Hepatocyte (in vitro differentiated cells): Measurements from ENCODE around the gene GAGE10. TPM values are rescaled to one million over a fixed set of nuclear protein-coding genes. Genes with fewer than 3 reads are reported as not detected.
"Not testable (repeated sequence)": the region's sequence is repeated elsewhere in the genome, so short reads cannot be mapped to it uniquely, and the experiment has no call there.

Source experiments
- DNase-seq: peaks from one replicate; pipeline ENCODE4 v3.0.0-alpha.2; 2016; ENCODE audit warnings: low spot score
- H2AFZ ChIP-seq: fragments of 200-600 bp; sonication (generic); 2 replicates; pipeline ENCODE4 v1.6.0; 2016; ENCODE audit warnings: antibody characterized with exemption, mild to moderate bottlenecking
- H3K27ac ChIP-seq: fragments of 200-600 bp; sonication (generic); 2 replicates; pipeline ENCODE4 v1.5.1; 2016; ENCODE audit warnings: mild to moderate bottlenecking
- H3K27me3 ChIP-seq: fragments of 200-600 bp; sonication (generic); 2 replicates; pipeline ENCODE4 v1.6.1; 2016
- H3K36me3 ChIP-seq: fragments of 200-600 bp; sonication (generic); replicated peaks from 2 replicates; pipeline ENCODE4 v1.5.1; 2016; ENCODE audit warnings: low read depth; ENCODE audit not compliant: insufficient read depth
- H3K4me1 ChIP-seq: fragments of 200-600 bp; sonication (generic); 2 replicates; pipeline ENCODE4 v1.5.1; 2016; ENCODE audit warnings: mild to moderate bottlenecking, moderate library complexity; ENCODE audit not compliant: insufficient read depth
- H3K4me2 ChIP-seq: fragments of 200-600 bp; sonication (generic); 2 replicates; pipeline ENCODE4 v1.6.0; 2016
- H3K4me3 ChIP-seq: fragments of 200-600 bp; sonication (generic); 2 replicates; pipeline ENCODE4 v1.5.1; 2016; ENCODE audit warnings: mild to moderate bottlenecking
- H3K79me2 ChIP-seq: fragments of 200-600 bp; sonication (generic); 2 replicates; pipeline ENCODE4 v1.6.0; 2017; ENCODE audit warnings: mild to moderate bottlenecking
- H3K9me2 ChIP-seq: fragments of 200-600 bp; sonication (generic); replicated peaks from 2 replicates; pipeline ENCODE4 v1.6.0; 2017; ENCODE audit warnings: mild to moderate bottlenecking; ENCODE audit not compliant: insufficient read depth
- H3K9me3 ChIP-seq: fragments of 200-600 bp; sonication (generic); 2 replicates; pipeline ENCODE4 v1.5.1; 2016; ENCODE audit warnings: low read depth, mild to moderate bottlenecking
- H4K20me1 ChIP-seq: fragments of 200-600 bp; sonication (generic); 2 replicates; pipeline ENCODE4 v1.6.0; 2016; ENCODE audit warnings: mild to moderate bottlenecking; ENCODE audit not compliant: insufficient read depth, poor library complexity, severe bottlenecking
- EZH2 ChIP-seq: fragments of 200-600 bp; sonication (generic); IDR thresholded peaks from 2 replicates; pipeline ENCODE4 v1.6.1; 2016; ENCODE audit warnings: antibody characterized with exemption, mild to moderate bottlenecking, borderline replicate concordance
- EZH2phosphoT487 ChIP-seq: fragments of 200-600 bp; sonication (generic); IDR thresholded peaks from one replicate; pipeline ENCODE4 v1.6.1; 2018; ENCODE audit warnings: antibody characterized with exemption, mild to moderate bottlenecking, low read depth, moderate library complexity; ENCODE audit not compliant: unreplicated experiment, severe bottlenecking
- WGBS: methylation state at CpG from one replicate; pipeline ENCODE4 v1.1.6; 2016; ENCODE audit warnings: low lambda C conversion rate; ENCODE audit errors: missing lambda C conversion rate; 5-methylcytosine and 5-hydroxymethylcytosine counted together
- polyA plus RNA-seq: library from polyadenylated mRNA; unstranded; fragments of >200 nt; fragmentation: Nextera tagmentation; extraction: Ambion mirVana; gene quantifications from 2 replicates; pipeline ENCODE4 v1.2.1, GENCODE V29; 2016
- total RNA-seq: library from RNA; depleted of rRNA; stranded (reverse); fragments of >200 nt; gene quantifications from 2 replicates; pipeline ENCODE4 v1.2.3, GENCODE V29; 2014
- TF ChIP-seq, protein P1 (sequence below): fragments of 200-600 bp; sonication (generic); IDR thresholded peaks from 2 replicates; pipeline ENCODE4 v1.5.1; 2016; ENCODE audit warnings: antibody characterized with exemption, mild to moderate bottlenecking; ENCODE audit not compliant: poor library complexity

Gene GAGE10
- total and polyA plus RNA-seq, 2 experiments from 2014 or later, result not detected

DNA sequence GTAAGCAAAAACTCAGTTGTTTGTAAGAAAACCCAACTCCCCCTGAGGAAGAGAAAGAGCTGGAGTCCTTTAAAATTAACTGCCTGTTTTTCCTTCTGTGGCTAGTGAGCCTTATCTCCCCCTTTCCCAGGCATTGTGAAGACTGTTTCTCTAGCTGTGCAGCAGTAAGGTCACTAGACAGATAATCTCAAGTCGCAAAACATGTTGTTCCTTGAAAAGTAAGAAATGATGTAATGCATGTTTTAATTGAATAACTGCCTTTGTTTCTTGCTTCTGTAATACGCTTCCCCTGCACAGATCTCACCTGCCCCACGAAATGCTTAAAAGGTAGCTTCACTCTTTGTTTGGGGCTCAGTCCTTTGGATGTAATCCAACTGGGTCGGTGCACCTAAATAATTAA is 12.6 kb downstream of the GAGE10 start:
- no peak overlapping the region for H3K27ac ChIP-seq
- no peak for DNase-seq
- no peaks in the 10 kb centered on the region for H3K4me1 ChIP-seq
- H2AFZ ChIP-seq, result no peak overlapping the region
- no peaks in the 10 kb centered on the region for H3K79me2 ChIP-seq
- H3K36me3 ChIP-seq, result no peaks in the 10 kb centered on the region
- no peaks in the 10 kb centered on the region for H3K9me3 ChIP-seq
- TF ChIP-seq, protein P1, sequence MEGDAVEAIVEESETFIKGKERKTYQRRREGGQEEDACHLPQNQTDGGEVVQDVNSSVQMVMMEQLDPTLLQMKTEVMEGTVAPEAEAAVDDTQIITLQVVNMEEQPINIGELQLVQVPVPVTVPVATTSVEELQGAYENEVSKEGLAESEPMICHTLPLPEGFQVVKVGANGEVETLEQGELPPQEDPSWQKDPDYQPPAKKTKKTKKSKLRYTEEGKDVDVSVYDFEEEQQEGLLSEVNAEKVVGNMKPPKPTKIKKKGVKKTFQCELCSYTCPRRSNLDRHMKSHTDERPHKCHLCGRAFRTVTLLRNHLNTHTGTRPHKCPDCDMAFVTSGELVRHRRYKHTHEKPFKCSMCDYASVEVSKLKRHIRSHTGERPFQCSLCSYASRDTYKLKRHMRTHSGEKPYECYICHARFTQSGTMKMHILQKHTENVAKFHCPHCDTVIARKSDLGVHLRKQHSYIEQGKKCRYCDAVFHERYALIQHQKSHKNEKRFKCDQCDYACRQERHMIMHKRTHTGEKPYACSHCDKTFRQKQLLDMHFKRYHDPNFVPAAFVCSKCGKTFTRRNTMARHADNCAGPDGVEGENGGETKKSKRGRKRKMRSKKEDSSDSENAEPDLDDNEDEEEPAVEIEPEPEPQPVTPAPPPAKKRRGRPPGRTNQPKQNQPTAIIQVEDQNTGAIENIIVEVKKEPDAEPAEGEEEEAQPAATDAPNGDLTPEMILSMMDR, result no peak
- TF ChIP-seq EZH2 (no peak), EZH2phosphoT487 (no peak)
- WGBS, result 54% methylated on average over 4 of the region's 4 CpGs
- H4K20me1 ChIP-seq, result no peaks in the 10 kb centered on the region
- H3K4me3 ChIP-seq, result no peak overlapping the region
- H3K9me2 ChIP-seq, result no peaks in the 10 kb centered on the region
- H3K27me3 ChIP-seq, result no peaks in the 10 kb centered on the region
- H3K4me2 ChIP-seq, result no peak overlapping the region

DNA sequence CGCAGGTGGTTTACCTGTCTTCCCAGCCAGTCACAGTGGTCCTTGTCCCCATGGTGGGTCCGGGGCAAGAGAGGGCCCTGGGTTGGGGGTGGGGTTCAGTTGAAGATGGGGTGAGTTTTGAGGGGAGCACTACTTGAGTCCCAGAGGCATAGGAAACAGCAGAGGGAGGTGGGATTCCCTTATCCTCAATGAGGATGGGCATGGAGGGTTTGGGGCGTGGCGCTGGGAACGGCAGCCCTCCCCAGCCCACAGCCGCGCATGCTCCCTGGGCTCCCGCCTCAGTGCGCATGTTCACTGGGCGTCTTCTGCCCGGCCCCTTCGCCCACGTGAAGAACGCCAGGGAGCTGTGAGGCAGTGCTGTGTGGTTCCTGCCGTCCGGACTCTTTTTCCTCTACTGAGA is 18.3 kb downstream of the GAGE10 start, which contains the start of gene GAGE12J:
TSS of gene GAGE12J (plus strand) at position 301 of the 400 bp plus-strand sequence. CDS start 1,157 bp downstream, outside the sequence.
- H3K36me3 ChIP-seq, H3K4me1 ChIP-seq, H3K9me3 ChIP-seq, H3K9me2 ChIP-seq, H4K20me1 ChIP-seq, H3K79me2 ChIP-seq, H3K4me2 ChIP-seq, DNase-seq, H3K27ac ChIP-seq, H2AFZ ChIP-seq, H3K27me3 ChIP-seq, H3K4me3 ChIP-seq: not testable (repeated sequence)
- WGBS, result no CpG with 5 or more reads among the region's 16 CpGs

DNA sequence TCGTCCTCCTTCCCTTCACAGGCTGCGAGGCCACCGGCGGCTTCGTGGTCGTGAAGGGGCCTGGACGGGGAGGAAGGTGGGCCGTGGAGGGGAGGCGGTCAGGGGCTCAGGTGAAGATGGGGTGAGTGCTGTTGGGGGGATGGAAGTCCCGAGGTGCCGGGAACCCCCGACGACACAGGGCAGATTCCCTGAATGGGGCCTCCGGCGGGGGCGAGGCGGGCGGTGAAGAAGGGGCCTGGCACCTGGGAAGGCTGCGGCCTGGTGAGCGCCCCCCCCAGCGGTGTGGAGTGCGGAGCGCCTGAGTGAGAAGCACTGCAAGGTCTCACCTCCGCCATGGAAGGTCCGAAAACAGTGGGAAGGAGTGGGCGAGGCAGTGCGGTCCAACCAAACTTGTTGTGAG is 18.8 kb downstream of the GAGE10 start:
- H3K9me2 ChIP-seq, result not testable (repeated sequence)

DNA sequence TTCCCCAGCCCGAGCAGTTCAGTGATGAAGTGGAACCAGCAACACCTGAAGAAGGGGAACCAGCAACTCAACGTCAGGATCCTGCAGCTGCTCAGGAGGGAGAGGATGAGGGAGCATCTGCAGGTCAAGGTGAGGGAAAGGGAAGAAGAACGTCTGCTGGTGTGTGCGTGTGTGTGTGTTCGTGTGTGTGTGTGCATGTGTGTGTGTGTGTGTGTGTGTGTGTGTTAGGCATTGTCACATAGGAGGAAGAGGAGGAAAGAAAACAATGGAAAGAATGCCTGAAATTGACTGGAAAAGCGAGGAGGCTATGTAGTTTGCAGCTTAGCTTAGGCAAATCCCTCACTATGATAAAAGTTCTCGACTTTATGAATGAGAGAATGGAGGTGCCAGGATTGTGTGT is 20.3 kb downstream of the GAGE10 start:
- WGBS, result 73% methylated on average over 3 of the region's 7 CpGs
- H3K27ac ChIP-seq, result not testable (repeated sequence)

More for the DNA sequence above, 18.8 kb downstream of the GAGE10 start:
- H2AFZ ChIP-seq, H3K36me3 ChIP-seq, H3K4me3 ChIP-seq, H3K4me2 ChIP-seq, H3K27me3 ChIP-seq, H4K20me1 ChIP-seq, H3K9me3 ChIP-seq, H3K4me1 ChIP-seq, H3K79me2 ChIP-seq, H3K27ac ChIP-seq, DNase-seq: not testable (repeated sequence)
- no CpG with 5 or more reads among the region's 27 CpGs for WGBS

DNA sequence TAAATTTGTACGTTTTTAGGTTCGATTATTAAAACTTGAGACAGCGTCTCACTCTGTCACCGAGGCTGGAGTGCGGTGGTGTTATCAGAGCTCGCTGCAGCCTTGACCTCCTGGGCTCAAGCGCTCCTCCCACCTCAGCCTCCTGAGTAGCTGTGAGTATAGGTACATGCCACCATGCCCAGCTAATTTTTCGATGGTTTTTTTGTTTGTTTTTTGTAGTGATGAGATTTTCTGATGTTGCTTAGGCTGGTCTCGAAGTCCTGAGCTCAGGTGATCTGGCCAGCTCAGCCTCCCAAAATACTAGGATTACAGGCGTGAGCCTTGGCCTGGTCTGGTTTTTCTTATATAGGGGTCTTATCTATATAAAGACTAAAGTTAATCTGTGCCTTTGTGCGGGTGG is 27.0 kb downstream of the GAGE10 start:
- H3K9me2 ChIP-seq, result not testable (repeated sequence)

More for the DNA sequence above, 20.3 kb downstream of the GAGE10 start:
- H3K4me1 ChIP-seq, H3K9me3 ChIP-seq, H3K27me3 ChIP-seq, DNase-seq, H3K4me2 ChIP-seq, H3K36me3 ChIP-seq, H4K20me1 ChIP-seq, H3K79me2 ChIP-seq, H3K4me3 ChIP-seq, H2AFZ ChIP-seq, H3K9me2 ChIP-seq: not testable (repeated sequence)

DNA sequence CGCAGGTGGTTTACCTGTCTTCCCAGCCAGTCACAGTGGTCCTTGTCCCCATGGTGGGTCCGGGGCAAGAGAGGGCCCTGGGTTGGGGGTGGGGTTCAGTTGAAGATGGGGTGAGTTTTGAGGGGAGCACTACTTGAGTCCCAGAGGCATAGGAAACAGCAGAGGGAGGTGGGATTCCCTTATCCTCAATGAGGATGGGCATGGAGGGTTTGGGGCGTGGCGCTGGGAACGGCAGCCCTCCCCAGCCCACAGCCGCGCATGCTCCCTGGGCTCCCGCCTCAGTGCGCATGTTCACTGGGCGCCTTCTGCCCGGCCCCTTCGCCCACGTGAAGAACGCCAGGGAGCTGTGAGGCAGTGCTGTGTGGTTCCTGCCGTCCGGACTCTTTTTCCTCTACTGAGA is 27.8 kb downstream of the GAGE10 start, which contains the start of gene GAGE13:
TSS of gene GAGE13 (plus strand) at position 301 of the 400 bp plus-strand sequence. CDS start 1,156 bp downstream, outside the sequence.
- H3K79me2 ChIP-seq, H3K9me3 ChIP-seq, H2AFZ ChIP-seq, DNase-seq, H3K36me3 ChIP-seq, H3K9me2 ChIP-seq, H3K27me3 ChIP-seq, H4K20me1 ChIP-seq, H3K4me1 ChIP-seq, H3K27ac ChIP-seq, H3K4me3 ChIP-seq, H3K4me2 ChIP-seq: not testable (repeated sequence)
- no CpG with 5 or more reads among the region's 16 CpGs for WGBS

More for the DNA sequence above, 27.0 kb downstream of the GAGE10 start:
- H3K36me3 ChIP-seq, H3K9me3 ChIP-seq, H3K27me3 ChIP-seq, H3K4me1 ChIP-seq, H2AFZ ChIP-seq, H3K79me2 ChIP-seq, DNase-seq, H3K27ac ChIP-seq, H3K4me3 ChIP-seq, H4K20me1 ChIP-seq, H3K4me2 ChIP-seq: not testable (repeated sequence)
- WGBS, result 84% methylated on average over 6 of the region's 11 CpGs

DNA sequence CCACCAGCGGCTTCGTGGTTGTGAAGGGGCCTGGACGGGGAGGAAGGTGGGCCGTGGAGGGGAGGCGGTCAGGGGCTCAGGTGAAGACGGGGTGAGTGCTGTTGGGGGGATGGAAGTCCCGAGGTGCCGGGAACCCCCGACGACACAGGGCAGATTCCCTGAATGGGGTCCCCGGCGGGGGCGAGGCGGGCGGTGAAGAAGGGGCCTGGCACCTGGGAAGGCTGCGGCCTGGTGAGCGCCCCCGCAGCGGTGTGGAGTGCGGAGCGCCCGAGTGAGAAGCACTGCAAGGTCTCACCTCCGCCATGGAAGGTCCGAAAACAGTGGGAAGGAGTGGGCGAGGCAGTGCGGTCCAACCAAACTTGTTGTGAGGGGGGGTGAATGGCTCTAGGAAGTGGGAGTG is 28.4 kb downstream of the GAGE10 start:
- not testable (repeated sequence) for H3K4me1 ChIP-seq, H3K79me2 ChIP-seq, H3K27ac ChIP-seq, H3K27me3 ChIP-seq, H3K9me2 ChIP-seq, H3K36me3 ChIP-seq, DNase-seq, H2AFZ ChIP-seq, H3K4me2 ChIP-seq, H4K20me1 ChIP-seq, H3K9me3 ChIP-seq, H3K4me3 ChIP-seq
- no CpG with 5 or more reads among the region's 26 CpGs for WGBS

DNA sequence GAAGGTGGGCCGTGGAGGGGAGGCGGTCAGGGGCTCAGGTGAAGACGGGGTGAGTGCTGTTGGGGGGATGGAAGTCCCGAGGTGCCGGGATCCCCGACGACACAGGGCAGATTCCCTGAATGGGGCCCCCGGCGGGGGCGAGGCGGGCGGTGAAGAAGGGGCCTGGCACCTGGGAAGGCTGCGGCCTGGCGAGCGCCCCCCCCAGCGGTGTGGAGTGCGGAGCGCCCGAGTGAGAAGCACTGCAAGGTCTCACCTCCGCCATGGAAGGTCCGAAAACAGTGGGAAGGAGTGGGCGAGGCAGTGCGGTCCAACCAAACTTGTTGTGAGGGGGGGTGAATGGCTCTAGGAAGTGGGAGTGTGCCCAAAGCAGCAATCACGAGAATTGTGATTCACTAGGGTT is 38.0 kb downstream of the GAGE10 start:
- not testable (repeated sequence) for H3K9me3 ChIP-seq, H3K27me3 ChIP-seq, H3K79me2 ChIP-seq, H3K27ac ChIP-seq, H2AFZ ChIP-seq, H3K4me2 ChIP-seq, H3K9me2 ChIP-seq, H4K20me1 ChIP-seq, H3K4me3 ChIP-seq, DNase-seq, H3K4me1 ChIP-seq, H3K36me3 ChIP-seq
- 95% methylated on average over 20 of the region's 24 CpGs for WGBS
